ENCODE measurements around the gene TMEM17.

TMEM17 gene

GRCh38 chr2:62479917-62480316 lies 26.1 kb downstream of the TMEM17 start:
- Mint-ChIP-seq H3K9me3 (no peaks in the 10 kb centered on the region), H3K4me3 (no peak overlapping the region), H3K27me3 (ENCODE audit: low read depth, poor library complexity) (peaks cover 5% of the 10 kb centered on the region), H3K4me1 (peaks cover 35% of the 10 kb centered on the region), H3K36me3 (ENCODE audit: low read depth) (no peaks in the 10 kb centered on the region), H3K27ac (no peak overlapping the region)
- no peak for TF ChIP-seq CTCF (IDR thresholded peaks at IDR 0.05)
- no peak for DNase-seq

GRCh38 chr2:62478093-62478580 lies 27.9 kb downstream of the TMEM17 start:
- peak overlapping the region; percentile 81 for H3K27ac Mint-ChIP-seq
- H3K9me3 Mint-ChIP-seq, result no peaks in the 10 kb centered on the region
- H3K27me3 Mint-ChIP-seq (ENCODE audit: low read depth, poor library complexity), result peaks cover 2% of the 10 kb centered on the region
- TF ChIP-seq CTCF (IDR thresholded peaks at IDR 0.05), result no peak
- H3K36me3 Mint-ChIP-seq (ENCODE audit: low read depth), result no peaks in the 10 kb centered on the region
- H3K4me3 Mint-ChIP-seq, result no peak overlapping the region
- no peak for DNase-seq
- peaks cover 51% of the 10 kb centered on the region for H3K4me1 Mint-ChIP-seq

GRCh38 chr2:62477573-62477972 lies 28.4 kb downstream of the TMEM17 start:
- H3K36me3 Mint-ChIP-seq (ENCODE audit: low read depth), result no peaks in the 10 kb centered on the region
- peak overlapping the region; percentile 58 for H3K27ac Mint-ChIP-seq
- H3K4me1 Mint-ChIP-seq, result peaks cover 51% of the 10 kb centered on the region
- no peak overlapping the region for H3K4me3 Mint-ChIP-seq
- DNase-seq, result no peak
- no peak for TF ChIP-seq CTCF (IDR thresholded peaks at IDR 0.05)
- H3K27me3 Mint-ChIP-seq (ENCODE audit: low read depth, poor library complexity), result no peaks in the 10 kb centered on the region
- H3K9me3 Mint-ChIP-seq, result no peaks in the 10 kb centered on the region

GRCh38 chr2:62475172-62476011 lies 30.6 kb downstream of the TMEM17 start:
- DNase-seq, result peak; percentile 24
- Mint-ChIP-seq H3K27me3 (ENCODE audit: low read depth, poor library complexity) (no peaks in the 10 kb centered on the region), H3K9me3 (no peaks in the 10 kb centered on the region), H3K4me1 (peaks cover 51% of the 10 kb centered on the region), H3K4me3 (no peak overlapping the region), H3K36me3 (ENCODE audit: low read depth) (no peaks in the 10 kb centered on the region), H3K27ac (peak overlapping the region; percentile 9)
- no peak for TF ChIP-seq CTCF (IDR thresholded peaks at IDR 0.05)

GRCh38 chr2:62474176-62474575 lies 31.8 kb downstream of the TMEM17 start:
- H3K27ac Mint-ChIP-seq, result no peak overlapping the region
- peaks cover 51% of the 10 kb centered on the region for H3K4me1 Mint-ChIP-seq
- H3K9me3 Mint-ChIP-seq, result no peaks in the 10 kb centered on the region
- no peak for DNase-seq
- H3K27me3 Mint-ChIP-seq (ENCODE audit: low read depth, poor library complexity), result no peaks in the 10 kb centered on the region
- no peak overlapping the region for H3K4me3 Mint-ChIP-seq
- H3K36me3 Mint-ChIP-seq (ENCODE audit: low read depth), result no peaks in the 10 kb centered on the region
- no peak for TF ChIP-seq CTCF (IDR thresholded peaks at IDR 0.05)
